OCI-LY7 (cell line): ENCODE measurements around the gene ABCD3. TPM values are rescaled to one million over a fixed set of nuclear protein-coding genes. Genes with fewer than 3 reads are reported as not detected.

Experiments used
- BruUV-seq: library from RNA; stranded (reverse); fragments of 400-500 nt; replicated peaks from 2 replicates; lab custom pipeline; 2021; lab: Mats Ljungman, UMichigan
- CTCF ChIA-PET: fragments of 300-600 bp; sonication (Branson Sonifier 250); formaldehyde crosslinking; loops from one replicate; lab custom pipeline; 2022; ENCODE audit warnings: antibody characterized with exemption; ENCODE audit not compliant: unreplicated experiment; lab: Charles Lee
- POLR2A ChIA-PET: fragments of 300-600 bp; sonication (Branson Sonifier 250); formaldehyde crosslinking; loops from one replicate; lab custom pipeline; 2022; ENCODE audit warnings: antibody characterized with exemption; lab: Charles Lee
- DNase-seq: peaks from one replicate; pipeline ENCODE4 v3.0.0-alpha.2; 2015; ENCODE audit warnings: low spot score
- H2AFZ ChIP-seq: fragments of 200-600 bp; sonication (generic), shearing (Covaris generic); 2 replicates; pipeline ENCODE4 v1.6.1; 2014; ENCODE audit warnings: mild to moderate bottlenecking, antibody characterized with exemption, low read length, moderate library complexity
- H3K27ac ChIP-seq: fragments of 200-600 bp; sonication (generic); 2 replicates; pipeline ENCODE4 v1.5.1; 2014; ENCODE audit warnings: mixed run types, low read depth, mild to moderate bottlenecking, moderate library complexity, low read length, inconsistent platforms; ENCODE audit not compliant: poor library complexity, severe bottlenecking
- H3K36me3 ChIP-seq: fragments of 200-600 bp; sonication (generic); 2 replicates; pipeline ENCODE4 v1.6.1; 2014; ENCODE audit warnings: mild to moderate bottlenecking, antibody characterized with exemption, low read length, moderate library complexity, mixed read lengths; ENCODE audit not compliant: insufficient read depth
- H3K4me1 ChIP-seq: fragments of 200-600 bp; sonication (generic); 2 replicates; pipeline ENCODE4 v1.5.1; 2014; ENCODE audit warnings: mild to moderate bottlenecking, low read length; ENCODE audit not compliant: insufficient read depth, poor library complexity, severe bottlenecking
- H3K4me2 ChIP-seq: fragments of 200-600 bp; sonication (generic); 2 replicates; pipeline ENCODE4 v1.6.1; 2014; ENCODE audit warnings: mild to moderate bottlenecking, low read length
- H3K4me3 ChIP-seq: fragments of 200-600 bp; sonication (generic); 2 replicates; pipeline ENCODE4 v1.5.1; 2014; ENCODE audit warnings: mild to moderate bottlenecking, low read depth, low read length; ENCODE audit not compliant: poor library complexity, severe bottlenecking
- H3K79me2 ChIP-seq: fragments of 200-600 bp; sonication (generic); 2 replicates; pipeline ENCODE4 v1.6.1; 2016; ENCODE audit warnings: low read depth, mild to moderate bottlenecking, low read length, moderate library complexity, mixed read lengths; ENCODE audit not compliant: insufficient read depth
- H3K9me2 ChIP-seq: fragments of 200-600 bp; sonication (generic); 2 replicates; pipeline ENCODE4 v1.6.1; 2016; ENCODE audit warnings: mild to moderate bottlenecking, low read length, mixed read lengths; ENCODE audit not compliant: insufficient read depth
- H3K9me3 ChIP-seq: fragments of 200-600 bp; sonication (generic); 2 replicates; pipeline ENCODE4 v1.6.1; 2014; ENCODE audit warnings: mild to moderate bottlenecking, mixed run types, low read length, mixed read lengths
- H4K20me1 ChIP-seq: fragments of 200-600 bp; sonication (generic); 2 replicates; pipeline ENCODE4 v1.6.1; 2014; ENCODE audit warnings: mild to moderate bottlenecking, antibody characterized with exemption, low read length, moderate library complexity, mixed read lengths; ENCODE audit not compliant: insufficient read depth
- CTCF ChIP-seq: fragments of 200-600 bp; sonication (generic); conservative IDR thresholded peaks from 2 replicates; pipeline ENCODE4 v1.5.1; 2014; ENCODE audit warnings: mild to moderate bottlenecking, antibody characterized with exemption, low read length, moderate library complexity, mixed read lengths
- EZH2phosphoT487 ChIP-seq: fragments of 200-600 bp; sonication (generic); IDR thresholded peaks from 2 replicates; pipeline ENCODE4 v1.6.1; 2018; ENCODE audit warnings: low read depth, borderline replicate concordance, mild to moderate bottlenecking, mixed run types, antibody characterized with exemption, low read length, moderate library complexity, mixed read lengths
- intact Hi-C: fragments of 100-400 bp; cut with micrococcal nuclease; formaldehyde crosslinking; loops from one replicate; pipeline ENCODE4 v1.10.0; 2022; ENCODE audit not compliant: unreplicated experiment
- total RNA-seq, 2 experiments: library from RNA; depleted of rRNA in 1 of 2; stranded (reverse); fragments of >200 nt in 1 of 2; shearing (Covaris generic) in 1 of 2; gene quantifications; 2 replicates each; pipeline ENCODE4 v1.2.3, GENCODE V29; 2014 to 2022

The ABCD3 gene
- total RNA-seq, 2 experiments from 2014 or later: 18.3 to 33.8 TPM

- Histone ChIP-seq H2AFZ (no peak overlapping the region), H3K4me2 (no peak overlapping the region), H3K36me3 (no peaks in the 10 kb centered on the region), H3K9me3 (no peaks in the 10 kb centered on the region), H4K20me1 (no peaks in the 10 kb centered on the region), H3K79me2 (no peaks in the 10 kb centered on the region), H3K27ac (no peak overlapping the region), H3K9me2 (no peaks in the 10 kb centered on the region), H3K4me3 (no peak overlapping the region), H3K4me1 (no peaks in the 10 kb centered on the region)
- no TSS peak for BruUV-seq
- intact Hi-C loops: no loop called here
- CTCF ChIA-PET: no interaction called here
- POLR2A ChIA-PET: no interaction called here
- no peak for DNase-seq
- TF ChIP-seq CTCF (no peak), EZH2phosphoT487 (no peak)
Measured at GRCh38 chr1:94543001-94543400, 124.8 kb downstream of the ABCD3 start.

GRCh38 chr1:94543893-94544635 lies 125.9 kb downstream of the ABCD3 start:
- Histone ChIP-seq H3K9me3 (no peaks in the 10 kb centered on the region), H3K36me3 (no peaks in the 10 kb centered on the region), H3K79me2 (no peaks in the 10 kb centered on the region), H3K4me3 (no peak overlapping the region), H3K9me2 (no peaks in the 10 kb centered on the region), H4K20me1 (no peaks in the 10 kb centered on the region), H2AFZ (no peak overlapping the region), H3K4me1 (no peaks in the 10 kb centered on the region), H3K27ac (no peak overlapping the region), H3K4me2 (no peak overlapping the region)
- TF ChIP-seq EZH2phosphoT487: no peak
- TF ChIP-seq CTCF: no peak
- ChIA-PET CTCF (no interaction called here), POLR2A (no interaction called here)
- no peak for DNase-seq
- no TSS peak for BruUV-seq
- intact Hi-C loops: no loop called here
